OCI-LY1 (cell line): Measurements from ENCODE around the gene FGF7.
"Not testable (repeated sequence)": the region's sequence is repeated elsewhere in the genome, so short reads cannot be mapped to it uniquely, and the experiment has no call there.

Experiments used
- H2AFZ ChIP-seq: fragments of 200-600 bp; sonication (generic), shearing (Covaris generic); 2 replicates; pipeline ENCODE4 v1.6.0; 2014; ENCODE audit warnings: antibody characterized with exemption, mild to moderate bottlenecking, low read length
- H3F3A ChIP-seq: fragments of 200-600 bp; sonication (generic), shearing (Covaris generic); 2 replicates; pipeline ENCODE4 v1.6.0; 2014; ENCODE audit warnings: mild to moderate bottlenecking, antibody characterized with exemption, low read length, moderate library complexity; ENCODE audit not compliant: insufficient read depth
- H3K27ac ChIP-seq: fragments of 200-600 bp; sonication (generic); 2 replicates; pipeline ENCODE4 v1.5.1; 2014; ENCODE audit warnings: low read length, mixed run types, mild to moderate bottlenecking, low read depth; ENCODE audit not compliant: poor library complexity, severe bottlenecking
- H3K27me3 ChIP-seq: fragments of 200-600 bp; sonication (generic); 2 replicates; pipeline ENCODE4 v1.6.0; 2014; ENCODE audit warnings: antibody characterized with exemption, mild to moderate bottlenecking, low read length, moderate library complexity; ENCODE audit not compliant: insufficient read depth
- H3K36me3 ChIP-seq: fragments of 200-600 bp; sonication (generic); 2 replicates; pipeline ENCODE4 v1.6.1; 2014; ENCODE audit warnings: mild to moderate bottlenecking, antibody characterized with exemption, low read length, moderate library complexity, mixed read lengths; ENCODE audit not compliant: insufficient read depth
- H3K4me1 ChIP-seq: fragments of 200-600 bp; sonication (generic); 2 replicates; pipeline ENCODE4 v1.5.1; 2014; ENCODE audit warnings: mild to moderate bottlenecking, low read length, moderate library complexity; ENCODE audit not compliant: insufficient read depth, severe bottlenecking
- H3K4me2 ChIP-seq: fragments of 200-600 bp; sonication (generic), shearing (Covaris generic); 2 replicates; pipeline ENCODE4 v1.6.1; 2014; ENCODE audit warnings: low read length
- H3K4me3 ChIP-seq: fragments of 200-600 bp; sonication (generic); 2 replicates; pipeline ENCODE4 v1.5.1; 2014; ENCODE audit warnings: low read length, low read depth, mild to moderate bottlenecking, mixed read lengths; ENCODE audit not compliant: poor library complexity, severe bottlenecking
- H3K79me2 ChIP-seq: fragments of 200-600 bp; shearing (Covaris generic); 2 replicates; pipeline ENCODE4 v1.6.1; 2016; ENCODE audit warnings: mixed run types, low read length, mixed read lengths; ENCODE audit not compliant: insufficient read depth
- H3K9ac ChIP-seq: fragments of 200-600 bp; sonication (generic), shearing (Covaris generic); 2 replicates; pipeline ENCODE4 v1.6.1; 2014; ENCODE audit warnings: mild to moderate bottlenecking, low read length, mixed read lengths
- H3K9me2 ChIP-seq: fragments of 200-600 bp; sonication (generic), shearing (Covaris generic); 2 replicates; pipeline ENCODE4 v1.6.1; 2014; ENCODE audit warnings: low read depth, mild to moderate bottlenecking, low read length, mixed read lengths
- H3K9me3 ChIP-seq: fragments of 200-600 bp; shearing (Covaris generic); 2 replicates; pipeline ENCODE4 v1.6.1; 2014; ENCODE audit warnings: low read length, mixed read lengths
- H4K20me1 ChIP-seq: fragments of 200-600 bp; sonication (generic), shearing (Covaris generic); 2 replicates; pipeline ENCODE4 v1.6.0; 2016; ENCODE audit warnings: mild to moderate bottlenecking, low read length; ENCODE audit not compliant: insufficient read depth
- EZH2 ChIP-seq: fragments of 200-600 bp; sonication (generic), shearing (Covaris generic); IDR thresholded peaks from 2 replicates; pipeline ENCODE4 v1.8.0; 2017; ENCODE audit warnings: borderline replicate concordance, mixed run types, mild to moderate bottlenecking, antibody characterized with exemption, low read length, moderate library complexity, mixed read lengths
- TF ChIP-seq, protein P1 (sequence below): fragments of 200-600 bp; sonication (generic), shearing (Covaris generic); IDR thresholded peaks from 2 replicates; pipeline ENCODE4 v1.5.1; 2017; ENCODE audit warnings: mild to moderate bottlenecking, antibody characterized with exemption, low read length, moderate library complexity, mixed read lengths

The FGF7 gene

GRCh38 chr15:49471733-49472132 lies 48.7 kb downstream of the FGF7 start:
- Histone ChIP-seq H2AFZ (no peak overlapping the region), H3K4me3 (no peak overlapping the region), H4K20me1 (no peaks in the 10 kb centered on the region), H3K79me2 (no peaks in the 10 kb centered on the region), H3K9me3 (no peaks in the 10 kb centered on the region), H3K9me2 (no peaks in the 10 kb centered on the region), H3K4me1 (no peaks in the 10 kb centered on the region), H3K9ac (no peak overlapping the region), H3K27me3 (no peaks in the 10 kb centered on the region), H3K4me2 (no peak overlapping the region), H3F3A (no peaks in the 10 kb centered on the region), H3K27ac (no peak overlapping the region), H3K36me3 (no peaks in the 10 kb centered on the region)
- no peak for TF ChIP-seq EZH2
- TF ChIP-seq, protein P1, sequence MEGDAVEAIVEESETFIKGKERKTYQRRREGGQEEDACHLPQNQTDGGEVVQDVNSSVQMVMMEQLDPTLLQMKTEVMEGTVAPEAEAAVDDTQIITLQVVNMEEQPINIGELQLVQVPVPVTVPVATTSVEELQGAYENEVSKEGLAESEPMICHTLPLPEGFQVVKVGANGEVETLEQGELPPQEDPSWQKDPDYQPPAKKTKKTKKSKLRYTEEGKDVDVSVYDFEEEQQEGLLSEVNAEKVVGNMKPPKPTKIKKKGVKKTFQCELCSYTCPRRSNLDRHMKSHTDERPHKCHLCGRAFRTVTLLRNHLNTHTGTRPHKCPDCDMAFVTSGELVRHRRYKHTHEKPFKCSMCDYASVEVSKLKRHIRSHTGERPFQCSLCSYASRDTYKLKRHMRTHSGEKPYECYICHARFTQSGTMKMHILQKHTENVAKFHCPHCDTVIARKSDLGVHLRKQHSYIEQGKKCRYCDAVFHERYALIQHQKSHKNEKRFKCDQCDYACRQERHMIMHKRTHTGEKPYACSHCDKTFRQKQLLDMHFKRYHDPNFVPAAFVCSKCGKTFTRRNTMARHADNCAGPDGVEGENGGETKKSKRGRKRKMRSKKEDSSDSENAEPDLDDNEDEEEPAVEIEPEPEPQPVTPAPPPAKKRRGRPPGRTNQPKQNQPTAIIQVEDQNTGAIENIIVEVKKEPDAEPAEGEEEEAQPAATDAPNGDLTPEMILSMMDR = no peak

- Histone ChIP-seq H4K20me1 (no peaks in the 10 kb centered on the region), H3K36me3 (no peaks in the 10 kb centered on the region), H3K9me3 (no peaks in the 10 kb centered on the region), H3K9ac (no peak overlapping the region), H3F3A (no peaks in the 10 kb centered on the region), H3K79me2 (no peaks in the 10 kb centered on the region), H3K4me3 (no peak overlapping the region), H3K27ac (no peak overlapping the region), H2AFZ (no peak overlapping the region), H3K27me3 (no peaks in the 10 kb centered on the region), H3K4me2 (no peak overlapping the region), H3K9me2 (no peaks in the 10 kb centered on the region), H3K4me1 (no peaks in the 10 kb centered on the region)
- TF ChIP-seq, protein P1 = no peak
- TF ChIP-seq EZH2 = no peak
These were observed 49.3 kb downstream of the FGF7 start for GRCh38 chr15:49472338-49472737.

GRCh38 chr15:49473031-49473430 lies 50.0 kb downstream of the FGF7 start:
- H3F3A ChIP-seq = no peaks in the 10 kb centered on the region
- H2AFZ ChIP-seq = no peak overlapping the region
- no peaks in the 10 kb centered on the region for H3K9me2 ChIP-seq
- H3K4me1 ChIP-seq = no peaks in the 10 kb centered on the region
- no peak overlapping the region for H3K4me3 ChIP-seq
- no peaks in the 10 kb centered on the region for H3K79me2 ChIP-seq
- no peaks in the 10 kb centered on the region for H3K27me3 ChIP-seq
- no peak for TF ChIP-seq EZH2
- TF ChIP-seq, protein P1 = no peak
- H3K9me3 ChIP-seq = no peaks in the 10 kb centered on the region
- no peaks in the 10 kb centered on the region for H4K20me1 ChIP-seq
- no peak overlapping the region for H3K4me2 ChIP-seq
- H3K27ac ChIP-seq = no peak overlapping the region
- no peaks in the 10 kb centered on the region for H3K36me3 ChIP-seq
- H3K9ac ChIP-seq = no peak overlapping the region

DNA sequence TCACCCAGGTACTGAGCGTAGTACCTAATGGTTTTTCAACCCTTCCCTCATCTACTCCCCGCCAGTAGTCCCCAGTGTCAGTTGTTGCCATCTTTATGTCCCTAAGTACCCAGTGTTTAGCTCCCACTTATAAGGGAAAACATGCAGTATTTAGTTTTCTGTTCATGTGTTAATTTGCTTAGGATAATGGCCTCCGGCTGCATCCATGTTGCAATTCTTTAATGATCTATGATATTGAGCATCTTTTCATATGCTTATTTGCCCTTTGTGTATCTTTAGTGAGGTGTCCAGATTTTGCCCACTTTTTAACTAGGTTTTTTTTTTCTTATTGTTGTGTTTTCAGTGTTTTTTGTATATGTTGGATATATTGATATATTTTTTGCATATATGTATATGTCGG lies 55.0 kb downstream of the FGF7 start:
- not testable (repeated sequence) for H3K9ac ChIP-seq, H3K4me1 ChIP-seq, H3K79me2 ChIP-seq, H3K27me3 ChIP-seq, H3F3A ChIP-seq, H4K20me1 ChIP-seq, H3K9me3 ChIP-seq, H3K9me2 ChIP-seq, H2AFZ ChIP-seq, H3K4me3 ChIP-seq, H3K27ac ChIP-seq, H3K36me3 ChIP-seq, H3K4me2 ChIP-seq

- not testable (repeated sequence) for H3K4me1 ChIP-seq, H2AFZ ChIP-seq, H3K27ac ChIP-seq, H3K9me3 ChIP-seq, H3K4me3 ChIP-seq, H3K9me2 ChIP-seq, H4K20me1 ChIP-seq, H3K36me3 ChIP-seq, H3K9ac ChIP-seq, H3F3A ChIP-seq, H3K4me2 ChIP-seq, H3K79me2 ChIP-seq, H3K27me3 ChIP-seq
These were observed 55.9 kb downstream of the FGF7 start for GRCh38 chr15:49478982-49479381.

DNA sequence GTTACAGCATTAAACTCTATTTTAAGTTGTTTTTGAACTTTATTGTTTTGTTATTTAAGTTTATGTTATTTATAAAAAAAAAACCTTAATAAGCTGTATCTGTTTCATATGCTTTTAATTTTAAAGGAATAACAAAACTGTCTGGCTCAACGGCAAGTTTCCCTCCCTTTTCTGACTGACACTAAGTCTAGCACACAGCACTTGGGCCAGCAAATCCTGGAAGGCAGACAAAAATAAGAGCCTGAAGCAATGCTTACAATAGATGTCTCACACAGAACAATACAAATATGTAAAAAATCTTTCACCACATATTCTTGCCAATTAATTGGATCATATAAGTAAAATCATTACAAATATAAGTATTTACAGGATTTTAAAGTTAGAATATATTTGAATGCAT lies 62.4 kb downstream of the FGF7 start:
- not testable (repeated sequence) for H3K9me2 ChIP-seq, H3K36me3 ChIP-seq, H3K4me3 ChIP-seq, H3K4me2 ChIP-seq, H3F3A ChIP-seq, H3K9ac ChIP-seq, H3K9me3 ChIP-seq, H3K27me3 ChIP-seq, H3K27ac ChIP-seq, H4K20me1 ChIP-seq, H3K4me1 ChIP-seq, H3K79me2 ChIP-seq, H2AFZ ChIP-seq
